ENCODE data around the gene SOX6.

DNA sequence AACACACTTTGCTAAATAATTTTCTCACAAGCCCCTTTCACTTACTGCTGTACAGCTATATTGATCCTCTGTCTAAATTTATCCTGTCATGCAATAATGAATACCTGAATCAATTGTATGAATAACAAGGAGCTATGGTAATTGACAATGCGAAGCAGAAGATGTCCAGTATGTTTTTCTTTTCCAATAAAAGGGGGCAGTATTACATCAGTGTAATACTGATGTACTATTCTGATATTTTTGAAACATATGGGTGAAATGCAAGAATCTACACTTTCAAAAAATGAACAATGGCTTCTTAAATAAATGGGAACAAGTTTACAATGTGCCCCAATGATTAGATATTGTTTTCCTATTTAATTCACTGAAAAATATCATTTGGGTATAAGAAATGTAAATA, 315.1 kb downstream of the SOX6 start:
- TF ChIP-seq, protein P1, sequence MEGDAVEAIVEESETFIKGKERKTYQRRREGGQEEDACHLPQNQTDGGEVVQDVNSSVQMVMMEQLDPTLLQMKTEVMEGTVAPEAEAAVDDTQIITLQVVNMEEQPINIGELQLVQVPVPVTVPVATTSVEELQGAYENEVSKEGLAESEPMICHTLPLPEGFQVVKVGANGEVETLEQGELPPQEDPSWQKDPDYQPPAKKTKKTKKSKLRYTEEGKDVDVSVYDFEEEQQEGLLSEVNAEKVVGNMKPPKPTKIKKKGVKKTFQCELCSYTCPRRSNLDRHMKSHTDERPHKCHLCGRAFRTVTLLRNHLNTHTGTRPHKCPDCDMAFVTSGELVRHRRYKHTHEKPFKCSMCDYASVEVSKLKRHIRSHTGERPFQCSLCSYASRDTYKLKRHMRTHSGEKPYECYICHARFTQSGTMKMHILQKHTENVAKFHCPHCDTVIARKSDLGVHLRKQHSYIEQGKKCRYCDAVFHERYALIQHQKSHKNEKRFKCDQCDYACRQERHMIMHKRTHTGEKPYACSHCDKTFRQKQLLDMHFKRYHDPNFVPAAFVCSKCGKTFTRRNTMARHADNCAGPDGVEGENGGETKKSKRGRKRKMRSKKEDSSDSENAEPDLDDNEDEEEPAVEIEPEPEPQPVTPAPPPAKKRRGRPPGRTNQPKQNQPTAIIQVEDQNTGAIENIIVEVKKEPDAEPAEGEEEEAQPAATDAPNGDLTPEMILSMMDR (conservative IDR thresholded peaks at IDR 0.05 in 1 of 2, IDR thresholded peaks at IDR 0.05 in 1 of 2; ENCODE audit: low read depth in 1 of 2, low read length in 2 of 2), result no peak
- no peak for TF ChIP-seq EZH2 (IDR thresholded peaks at IDR 0.05; ENCODE audit: low read length, missing control alignments)

Data from fibroblast of lung (primary cell).